ENCODE results near the gene NAPSA.

Gene NAPSA

DNA sequence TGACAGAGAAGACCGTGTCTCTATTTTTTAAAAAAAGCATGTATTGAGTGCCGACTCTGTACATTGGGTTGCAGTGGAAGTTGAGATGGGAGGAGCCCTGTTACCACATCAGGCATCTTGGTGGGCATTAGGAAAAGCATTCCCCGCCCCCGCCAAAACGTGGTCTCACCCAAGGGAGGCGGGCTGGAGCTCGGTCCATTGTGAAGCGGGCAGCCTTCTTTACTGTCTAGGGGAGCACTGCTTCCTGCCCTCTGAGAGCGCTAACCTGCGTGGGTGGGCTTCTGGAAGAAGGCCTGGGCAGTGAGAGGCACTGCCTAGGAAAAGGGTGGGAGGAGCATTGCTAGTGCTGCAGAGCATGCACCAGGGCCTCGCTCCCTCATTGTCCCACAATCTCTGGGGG lies 14.7 kb upstream of the NAPSA start:
- H3K4me3 ChIP-seq (ENCODE audit: low read depth, low read length): no peak overlapping the region
- TF ChIP-seq, protein P1, sequence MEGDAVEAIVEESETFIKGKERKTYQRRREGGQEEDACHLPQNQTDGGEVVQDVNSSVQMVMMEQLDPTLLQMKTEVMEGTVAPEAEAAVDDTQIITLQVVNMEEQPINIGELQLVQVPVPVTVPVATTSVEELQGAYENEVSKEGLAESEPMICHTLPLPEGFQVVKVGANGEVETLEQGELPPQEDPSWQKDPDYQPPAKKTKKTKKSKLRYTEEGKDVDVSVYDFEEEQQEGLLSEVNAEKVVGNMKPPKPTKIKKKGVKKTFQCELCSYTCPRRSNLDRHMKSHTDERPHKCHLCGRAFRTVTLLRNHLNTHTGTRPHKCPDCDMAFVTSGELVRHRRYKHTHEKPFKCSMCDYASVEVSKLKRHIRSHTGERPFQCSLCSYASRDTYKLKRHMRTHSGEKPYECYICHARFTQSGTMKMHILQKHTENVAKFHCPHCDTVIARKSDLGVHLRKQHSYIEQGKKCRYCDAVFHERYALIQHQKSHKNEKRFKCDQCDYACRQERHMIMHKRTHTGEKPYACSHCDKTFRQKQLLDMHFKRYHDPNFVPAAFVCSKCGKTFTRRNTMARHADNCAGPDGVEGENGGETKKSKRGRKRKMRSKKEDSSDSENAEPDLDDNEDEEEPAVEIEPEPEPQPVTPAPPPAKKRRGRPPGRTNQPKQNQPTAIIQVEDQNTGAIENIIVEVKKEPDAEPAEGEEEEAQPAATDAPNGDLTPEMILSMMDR (IDR thresholded peaks at IDR 0.05; ENCODE audit: low read depth, low read length): no peak
- no peak for DNase-seq (ENCODE audit: low read depth, low spot score)
- in situ Hi-C loops (cut with HindIII; ENCODE audit: low sequenced_read_pairs): no loop called here

DNA sequence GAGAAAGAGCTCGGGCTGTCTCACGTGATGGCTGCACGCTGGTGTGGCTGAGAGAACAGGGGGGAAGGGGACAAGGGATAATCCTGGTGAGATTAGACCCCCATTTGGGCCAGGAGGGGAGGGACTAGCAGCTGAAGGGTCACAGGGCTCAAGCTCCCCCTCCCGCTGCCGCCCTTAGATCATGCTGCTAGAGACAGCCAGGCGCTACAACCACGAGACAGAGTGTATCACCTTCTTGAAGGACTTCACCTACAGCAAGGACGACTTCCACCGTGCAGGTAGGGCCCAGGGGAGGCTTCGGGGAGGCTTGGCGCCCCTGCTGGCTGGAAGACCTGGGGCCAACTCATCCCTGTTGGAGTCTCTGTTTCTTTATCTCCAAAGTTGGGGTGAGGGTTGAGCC lies 14.2 kb upstream of the NAPSA start:
- DNase-seq (ENCODE audit: low read depth, low spot score): no peak
- in situ Hi-C loops (cut with HindIII; ENCODE audit: low sequenced_read_pairs): no loop called here
- TF ChIP-seq, protein P1 (IDR thresholded peaks at IDR 0.05; ENCODE audit: low read depth, low read length): no peak

DNA sequence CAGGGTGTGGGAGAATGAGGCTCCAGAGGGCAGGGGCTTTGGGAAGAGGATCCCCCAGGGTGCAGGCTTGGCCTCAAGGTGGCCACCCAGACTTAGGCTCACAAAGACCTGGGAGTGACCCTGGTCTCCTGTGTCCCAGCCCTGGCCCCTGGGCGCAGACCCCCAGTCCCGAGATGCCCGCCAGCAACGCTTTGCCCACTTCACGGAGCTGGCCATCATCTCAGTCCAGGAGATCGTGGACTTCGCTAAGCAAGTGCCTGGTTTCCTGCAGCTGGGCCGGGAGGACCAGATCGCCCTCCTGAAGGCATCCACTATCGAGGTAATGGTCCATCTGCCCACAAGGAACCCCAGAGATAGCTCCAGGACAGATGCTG lies 13.4 kb upstream of the NAPSA start:
- DNase-seq (ENCODE audit: low read depth, low spot score): no peak
- in situ Hi-C loops (cut with HindIII; ENCODE audit: low sequenced_read_pairs): no loop called here
- H3K4me3 ChIP-seq (ENCODE audit: low read depth, low read length): no peak overlapping the region
- TF ChIP-seq, protein P1 (IDR thresholded peaks at IDR 0.05; ENCODE audit: low read depth, low read length): no peak

More for the DNA sequence above, 14.2 kb upstream of the NAPSA start:
- H3K4me3 ChIP-seq (ENCODE audit: low read depth, low read length): no peak overlapping the region

DNA sequence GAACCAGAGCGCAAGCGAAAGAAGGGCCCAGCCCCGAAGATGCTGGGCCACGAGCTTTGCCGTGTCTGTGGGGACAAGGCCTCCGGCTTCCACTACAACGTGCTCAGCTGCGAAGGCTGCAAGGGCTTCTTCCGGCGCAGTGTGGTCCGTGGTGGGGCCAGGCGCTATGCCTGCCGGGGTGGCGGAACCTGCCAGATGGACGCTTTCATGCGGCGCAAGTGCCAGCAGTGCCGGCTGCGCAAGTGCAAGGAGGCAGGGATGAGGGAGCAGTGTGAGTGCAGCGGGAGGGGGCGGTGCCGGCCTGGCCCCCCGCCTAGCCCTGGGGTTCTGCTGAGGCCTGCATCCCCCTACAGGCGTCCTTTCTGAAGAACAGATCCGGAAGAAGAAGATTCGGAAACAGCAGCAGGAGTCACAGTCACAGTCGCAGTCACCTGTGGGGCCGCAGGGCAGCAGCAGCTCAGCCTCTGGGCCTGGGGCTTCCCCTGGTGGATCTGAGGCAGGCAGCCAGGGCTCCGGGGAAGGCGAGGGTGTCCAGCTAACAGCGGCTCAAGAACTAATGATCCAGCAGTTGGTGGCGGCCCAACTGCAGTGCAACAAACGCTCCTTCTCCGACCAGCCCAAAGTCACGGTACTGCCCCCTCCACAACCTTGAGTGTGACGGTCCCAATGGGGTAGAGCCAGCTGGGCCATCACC lies 12.9 kb upstream of the NAPSA start:
- DNase-seq (ENCODE audit: low read depth, low spot score): no peak
- TF ChIP-seq, protein P1 (IDR thresholded peaks at IDR 0.05; ENCODE audit: low read depth, low read length): no peak
- in situ Hi-C loops (cut with HindIII; ENCODE audit: low sequenced_read_pairs): no loop called here
- no peak overlapping the region for H3K4me3 ChIP-seq (ENCODE audit: low read depth, low read length)

DNA sequence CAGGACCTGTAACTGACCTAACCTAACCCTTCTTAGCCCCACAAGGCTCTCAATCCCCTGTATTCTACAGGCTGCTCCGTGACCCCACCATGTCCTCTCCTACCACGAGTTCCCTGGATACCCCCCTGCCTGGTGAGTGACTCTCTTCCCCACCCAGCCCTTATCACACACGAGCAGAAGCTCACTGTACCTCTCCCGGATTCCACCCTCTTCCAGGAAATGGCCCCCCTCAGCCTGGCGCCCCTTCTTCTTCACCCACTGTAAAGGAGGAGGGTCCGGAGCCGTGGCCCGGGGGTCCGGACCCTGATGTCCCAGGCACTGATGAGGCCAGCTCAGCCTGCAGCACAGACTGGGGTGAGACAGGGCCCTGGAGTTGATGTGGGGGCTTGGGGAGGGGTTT lies 12.1 kb upstream of the NAPSA start:
- no peak overlapping the region for H3K4me3 ChIP-seq (ENCODE audit: low read depth, low read length)
- no peak for DNase-seq (ENCODE audit: low read depth, low spot score)
- TF ChIP-seq, protein P1 (IDR thresholded peaks at IDR 0.05; ENCODE audit: low read depth, low read length): no peak
- in situ Hi-C loops (cut with HindIII; ENCODE audit: low sequenced_read_pairs): no loop called here

DNA sequence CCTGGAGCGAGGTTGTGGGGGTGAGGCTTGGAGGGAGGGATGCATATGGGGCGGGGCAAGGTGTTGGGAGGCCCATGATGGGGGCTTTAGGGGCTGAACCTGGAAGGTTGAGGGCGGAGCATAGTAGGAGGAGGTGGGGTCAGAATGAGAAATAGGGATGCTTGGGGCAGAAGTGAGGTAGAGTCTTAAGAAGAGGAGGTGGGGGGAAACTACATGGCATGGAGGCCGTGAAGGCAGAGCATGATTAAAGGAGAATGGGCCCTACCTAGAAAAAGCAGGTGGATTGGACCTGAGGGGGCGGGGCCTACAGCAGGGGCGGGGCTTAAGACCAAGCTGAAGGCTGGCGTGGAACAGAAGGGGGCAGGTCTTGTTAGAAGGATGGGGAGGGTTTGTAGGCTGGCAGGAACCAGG lies 11.6 kb upstream of the NAPSA start:
- DNase-seq (ENCODE audit: low read depth, low spot score): no peak
- H3K4me3 ChIP-seq (ENCODE audit: low read depth, low read length): peak overlapping the region; percentile 27
- in situ Hi-C loops (cut with HindIII; ENCODE audit: low sequenced_read_pairs): no loop called here
- TF ChIP-seq, protein P1 (IDR thresholded peaks at IDR 0.05; ENCODE audit: low read depth, low read length): no peak
